CD4-positive, alpha-beta T cell treated with Interleukin-12 subunit alpha and Interleukin-12 subunit beta, for 1 hour (primary cell): ENCODE measurements around the gene C19orf12.
"Not testable (repeated sequence)": the region's sequence is repeated elsewhere in the genome, so short reads cannot be mapped to it uniquely, and the experiment has no call there.

Experiments
- DNase-seq: peaks from one replicate; pipeline ENCODE4 v3.0.0-alpha.2; 2020

Gene C19orf12

GRCh38 chr19:29724746-29725145 lies 9.7 kb upstream of the C19orf12 start:
- no peak for DNase-seq

- DNase-seq, result peak; percentile 13
These were observed 9.1 kb upstream of the C19orf12 start for GRCh38 chr19:29724102-29724641.

GRCh38 chr19:29717051-29717450 lies 2.0 kb upstream of the C19orf12 start:
- DNase-seq, result no peak

- no peak for DNase-seq
These were observed 880 bp upstream of the C19orf12 start for GRCh38 chr19:29715701-29716581.

- peak; percentile 73 for DNase-seq
These were observed 599 bp downstream of the C19orf12 start for GRCh38 chr19:29714371-29714952.

GRCh38 chr19:29712744-29713516 lies 2.1 kb downstream of the C19orf12 start:
- peak; percentile 22 for DNase-seq

DNA sequence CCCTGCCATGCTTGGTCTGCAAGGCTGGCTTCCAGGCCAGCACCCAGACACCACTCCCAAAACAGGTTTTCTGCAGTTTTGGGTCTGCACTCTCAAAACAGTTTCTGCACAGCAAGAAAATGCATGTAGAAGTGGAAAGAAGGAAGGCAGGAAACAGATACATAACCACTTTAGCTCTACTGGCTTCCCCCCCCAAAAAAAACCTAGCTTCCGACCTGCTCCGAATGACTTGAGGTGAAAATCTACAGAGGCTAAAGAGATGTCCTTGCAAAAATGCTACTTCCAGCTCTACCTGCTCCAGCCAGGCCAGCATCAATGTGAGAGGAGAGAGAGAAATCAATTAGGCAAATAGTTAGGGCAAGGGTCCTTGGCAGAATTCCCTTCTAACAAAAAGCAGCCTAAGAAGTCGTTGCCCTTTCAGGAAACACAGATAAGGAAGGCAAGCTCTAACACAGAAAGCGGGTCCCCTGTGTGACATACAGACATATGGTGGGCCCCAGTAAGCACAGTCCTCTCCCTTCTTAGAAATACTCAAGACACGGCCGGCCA lies 3.4 kb downstream of the C19orf12 start:
- DNase-seq, result no peak

- not testable (repeated sequence) for DNase-seq
These were observed 5.6 kb downstream of the C19orf12 start for GRCh38 chr19:29709440-29709798.

DNA sequence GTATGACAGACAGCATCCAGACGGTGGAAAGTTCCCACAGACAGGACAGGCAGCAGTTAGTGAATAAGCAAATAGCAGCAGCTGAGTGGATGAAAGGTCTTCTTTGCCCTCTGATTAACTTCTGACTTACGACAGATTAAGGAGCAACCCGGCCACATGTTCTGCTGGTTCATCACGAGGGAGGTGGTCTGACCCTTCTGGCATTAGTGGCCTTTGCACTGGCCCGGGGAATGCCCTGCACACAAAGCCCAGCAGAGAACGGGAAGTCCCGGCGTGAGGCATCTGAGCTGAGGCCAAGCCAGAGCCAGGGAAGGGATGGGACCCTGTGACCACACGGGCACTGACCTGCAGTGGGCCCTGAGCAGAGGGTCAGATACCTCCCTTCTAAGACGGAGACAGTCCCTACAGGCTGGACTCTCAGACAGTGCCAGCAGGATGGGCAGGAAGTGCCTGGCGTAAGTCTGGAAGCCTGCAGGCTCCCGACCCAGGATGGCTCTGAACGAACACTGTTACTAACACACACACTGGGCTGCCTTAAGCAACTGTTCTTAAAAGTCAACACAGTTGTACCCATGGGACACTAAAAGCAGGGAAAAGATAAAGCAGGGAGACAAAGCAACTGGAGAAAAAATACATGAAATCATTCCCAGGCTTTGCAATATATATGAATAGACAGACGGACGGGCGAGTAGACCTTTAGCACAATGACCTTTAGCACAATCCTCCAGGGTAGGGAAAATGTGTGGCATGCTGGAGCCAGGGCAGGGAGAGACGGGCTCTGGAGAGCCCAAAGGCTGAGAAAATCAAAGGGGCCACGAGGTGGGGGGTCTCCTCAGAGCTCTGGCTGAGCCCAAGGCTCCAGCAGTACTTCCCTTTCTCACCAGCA lies 6.3 kb downstream of the C19orf12 start:
- no peak for DNase-seq

GRCh38 chr19:29706635-29707034 lies 8.4 kb downstream of the C19orf12 start:
- no peak for DNase-seq

DNA sequence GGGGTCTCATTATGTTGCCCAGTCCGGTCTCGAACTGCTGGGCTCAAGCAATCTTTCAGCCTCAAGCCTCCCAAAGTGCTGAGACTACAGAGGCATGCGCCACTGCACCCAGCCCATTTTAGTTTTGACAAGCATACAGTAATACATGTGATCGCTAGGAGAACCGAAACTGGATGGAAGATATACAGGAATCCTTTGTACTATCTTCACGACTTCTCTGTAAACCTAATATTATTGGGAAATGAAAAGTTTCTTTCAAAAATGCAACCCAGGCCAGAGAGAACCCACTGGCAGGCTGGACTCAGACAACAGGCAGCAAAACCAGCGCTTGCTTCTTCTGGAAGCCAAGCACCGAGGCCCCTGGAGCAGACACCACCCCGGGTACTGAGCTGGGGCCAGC lies 9.4 kb downstream of the C19orf12 start:
- no peak for DNase-seq

DNA sequence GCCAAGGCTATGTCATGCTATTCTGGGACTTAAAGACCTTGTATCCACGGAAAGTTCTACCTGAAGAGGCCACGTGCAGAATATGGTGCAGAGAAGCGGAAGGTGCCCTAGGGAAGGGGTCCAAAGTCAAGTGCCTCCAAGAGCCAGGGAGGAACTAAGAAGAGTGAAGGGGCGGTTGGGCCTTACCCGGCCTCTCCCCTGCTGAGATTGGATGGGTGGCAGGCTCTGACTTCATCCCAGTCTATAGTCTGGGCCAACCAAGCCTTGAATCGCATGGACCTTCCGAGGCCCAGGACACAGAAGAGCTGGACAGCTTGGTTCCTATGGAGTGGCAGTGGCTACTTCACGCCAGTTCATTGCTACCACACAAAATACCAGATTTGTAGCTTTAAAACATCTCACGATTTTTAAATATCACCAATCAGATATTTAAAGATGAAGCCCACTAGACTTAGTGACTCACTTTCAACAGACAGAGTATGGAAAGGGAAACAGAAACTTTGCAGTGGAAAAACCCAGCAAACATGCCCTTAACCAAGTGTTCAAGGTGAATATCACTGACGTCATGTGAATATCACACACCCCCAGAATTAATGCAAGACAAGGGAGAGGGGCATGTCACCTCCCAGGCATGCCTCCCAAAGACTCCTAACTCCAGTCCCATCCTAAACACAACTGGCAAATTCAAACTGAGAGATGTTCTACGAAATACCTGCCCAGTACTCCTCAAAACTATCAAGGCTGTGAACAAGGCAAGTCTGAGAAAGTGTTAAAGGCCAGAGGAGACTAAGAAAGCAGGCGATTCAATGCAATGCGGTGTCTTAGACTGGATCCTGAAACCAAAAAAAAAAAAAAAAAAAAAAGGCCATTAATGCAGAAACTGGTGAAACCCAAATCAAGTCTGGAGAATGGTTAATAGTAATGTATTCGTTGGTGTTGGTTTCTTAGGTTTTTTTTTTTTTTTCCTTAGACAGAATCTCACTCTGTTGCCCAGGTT lies 10.2 kb downstream of the C19orf12 start:
- DNase-seq, result peak; percentile 30

GRCh38 chr19:29702963-29703320 lies 12.1 kb downstream of the C19orf12 start:
- DNase-seq, result no peak

GRCh38 chr19:29702161-29702962 lies 12.7 kb downstream of the C19orf12 start:
- DNase-seq, result no peak

DNA sequence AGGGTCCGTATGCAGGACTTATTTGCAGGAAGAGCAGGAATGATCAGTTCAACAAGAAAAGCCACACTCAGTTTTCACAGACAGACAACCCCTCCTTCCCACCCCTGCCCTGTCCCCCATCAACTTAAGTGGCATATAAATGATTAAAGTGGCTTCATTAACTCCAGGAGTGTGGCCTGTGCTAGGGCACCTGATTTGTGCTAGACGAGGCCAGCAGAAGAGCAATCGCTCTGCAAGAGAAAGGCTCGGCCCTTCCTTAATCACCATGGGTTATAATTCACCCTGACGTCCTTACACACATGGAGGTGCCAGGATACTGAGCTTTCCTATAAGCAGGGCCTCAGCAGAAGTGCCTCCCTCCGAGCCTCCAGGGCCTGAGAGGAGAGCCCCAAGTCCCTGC lies 14.6 kb downstream of the C19orf12 start:
- DNase-seq, result no peak

GRCh38 chr19:29699861-29700260 lies 15.2 kb downstream of the C19orf12 start:
- no peak for DNase-seq

GRCh38 chr19:29697523-29698261 lies 17.4 kb downstream of the C19orf12 start:
- no peak for DNase-seq

DNA sequence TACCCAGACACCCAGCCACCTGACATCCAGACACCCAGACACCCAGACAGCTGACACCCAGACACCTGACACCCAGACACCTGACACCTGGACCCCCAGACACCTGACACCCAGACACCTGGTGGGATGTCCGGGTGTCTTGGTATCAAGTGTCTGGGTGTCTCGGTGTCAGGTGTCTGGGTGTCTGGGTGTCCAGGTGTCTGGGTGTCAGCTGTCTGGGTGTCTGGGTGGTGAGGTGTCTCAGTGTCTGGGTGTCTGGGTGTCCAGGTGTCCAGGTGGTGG lies 18.6 kb downstream of the C19orf12 start:
- no peak for DNase-seq

GRCh38 chr19:29695765-29696564 lies 19.1 kb downstream of the C19orf12 start:
- DNase-seq, result no peak
